ENCODE results near the gene ABTB1. TPM values are rescaled to one million over a fixed set of nuclear protein-coding genes. Genes with fewer than 3 reads are reported as not detected.

Gene ABTB1
- total RNA-seq, 1 experiment from 2014 or later: 3.6 TPM

- no peaks in the 10 kb centered on the region for H3K9me3 ChIP-seq (ENCODE audit: low read length)
- H3K4me1 ChIP-seq (ENCODE audit: insufficient read depth, low read length): no peaks in the 10 kb centered on the region
- ChIA-PET CTCF (no interaction called here), POLR2A (ENCODE audit: unreplicated experiment) (no interaction called here)
- H3K4me2 ChIP-seq (ENCODE audit: low read length): no peak overlapping the region
- no peaks in the 10 kb centered on the region for H3K27me3 ChIP-seq (ENCODE audit: low read length)
- TF ChIP-seq EZH2 (IDR thresholded peaks at IDR 0.05; ENCODE audit: low read length, unreplicated experiment) (no peak), CTCF (conservative IDR thresholded peaks at IDR 0.05; ENCODE audit: low read depth, low read length) (no peak), EZH2phosphoT487 (IDR thresholded peaks at IDR 0.05; ENCODE audit: borderline replicate concordance, low read length) (no peak)
- H3K27ac ChIP-seq (ENCODE audit: low read length): no peak overlapping the region
- ATAC-seq (no peak), DNase-seq (no peak)
- H3K4me3 ChIP-seq (ENCODE audit: low read length): no peak overlapping the region
- H3K36me3 ChIP-seq (ENCODE audit: low read depth, low read length): no peaks in the 10 kb centered on the region; the same call in 1 of the 2 replicates
- no peaks in the 10 kb centered on the region for H4K20me1 ChIP-seq (ENCODE audit: low read length)
- intact Hi-C loops (cut with micrococcal nuclease): no loop called here
- no TSS peak for BruUV-seq (replicated peaks)
- no peak overlapping the region for H3K9ac ChIP-seq (ENCODE audit: low read length)
- no peaks in the 10 kb centered on the region for H3K9me2 ChIP-seq (replicated peaks; ENCODE audit: low read length)
- no peaks in the 10 kb centered on the region for H3K79me2 ChIP-seq (ENCODE audit: low read length)
- H3F3A ChIP-seq (ENCODE audit: low read length, unreplicated experiment): no peaks in the 10 kb centered on the region
- no peak overlapping the region for H2AFZ ChIP-seq (ENCODE audit: low read length)
These were observed 48.5 kb downstream of the ABTB1 start for GRCh38 chr3:127720985-127721935.

DNA sequence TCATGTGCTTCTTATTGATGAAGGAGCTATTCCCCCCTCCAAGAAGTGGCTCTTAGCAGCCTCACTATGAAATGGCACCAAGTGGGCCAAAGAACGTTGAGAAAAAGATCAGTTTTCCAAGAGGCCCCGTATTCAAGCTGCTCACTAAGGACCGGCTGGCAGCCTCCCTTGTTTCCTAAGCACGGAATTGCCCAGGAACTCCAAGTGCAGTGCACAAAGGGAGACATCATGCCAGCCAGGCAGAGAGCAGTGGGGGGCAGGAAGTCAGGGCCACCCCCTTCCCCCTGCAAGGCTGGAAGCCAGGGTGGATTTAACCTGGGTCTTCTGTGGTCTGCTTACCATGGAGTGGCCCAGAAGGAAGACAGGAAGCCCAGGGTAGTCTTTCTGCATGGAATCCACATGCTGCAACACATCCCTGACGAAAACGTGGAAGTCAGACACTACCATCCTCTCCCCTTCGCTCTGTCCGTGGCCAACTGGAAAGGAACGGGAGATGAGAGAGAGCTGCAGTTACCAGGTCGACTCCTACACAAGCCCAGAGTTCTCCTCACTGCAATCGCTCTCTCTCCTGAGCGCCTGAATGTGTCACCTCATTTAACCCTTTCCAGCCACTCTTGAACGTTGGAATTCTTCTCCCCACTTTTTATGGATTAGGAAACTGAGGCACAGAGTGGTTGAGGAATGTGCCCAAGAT, 49.5 kb downstream of the ABTB1 start:
- Histone ChIP-seq H3K36me3 (ENCODE audit: low read depth, low read length) (no peaks in the 10 kb centered on the region; the same call in 1 of the 2 replicates), H3K4me3 (ENCODE audit: low read length) (no peak overlapping the region), H3K4me2 (ENCODE audit: low read length) (no peak overlapping the region), H3K79me2 (ENCODE audit: low read length) (no peaks in the 10 kb centered on the region), H2AFZ (ENCODE audit: low read length) (no peak overlapping the region), H3K9ac (ENCODE audit: low read length) (no peak overlapping the region), H4K20me1 (ENCODE audit: low read length) (no peaks in the 10 kb centered on the region), H3F3A (ENCODE audit: low read length, unreplicated experiment) (no peaks in the 10 kb centered on the region), H3K27me3 (ENCODE audit: low read length) (no peaks in the 10 kb centered on the region), H3K4me1 (ENCODE audit: insufficient read depth, low read length) (no peaks in the 10 kb centered on the region), H3K9me2 (replicated peaks; ENCODE audit: low read length) (no peaks in the 10 kb centered on the region), H3K27ac (ENCODE audit: low read length) (no peak overlapping the region), H3K9me3 (ENCODE audit: low read length) (no peaks in the 10 kb centered on the region)
- no TSS peak for BruUV-seq (replicated peaks)
- ChIA-PET CTCF (no interaction called here), POLR2A (ENCODE audit: unreplicated experiment) (no interaction called here)
- DNase-seq (no peak), ATAC-seq (no peak)
- intact Hi-C loops (cut with micrococcal nuclease): no loop called here
- TF ChIP-seq EZH2 (IDR thresholded peaks at IDR 0.05; ENCODE audit: low read length, unreplicated experiment) (no peak), CTCF (conservative IDR thresholded peaks at IDR 0.05; ENCODE audit: low read depth, low read length) (no peak), EZH2phosphoT487 (IDR thresholded peaks at IDR 0.05; ENCODE audit: borderline replicate concordance, low read length) (no peak)
